Right lobe of liver (tissue), 4 donors: Measurements from ENCODE around the gene BBS2.
"Not testable (repeated sequence)": the region's sequence is repeated elsewhere in the genome, so short reads cannot be mapped to it uniquely, and the experiment has no call there.

Experiments used
- POLR2A ChIP-seq: fragments of 450-650 bp; IDR thresholded peaks from one replicate; pipeline ENCODE4 v1.6.1; 2017; ENCODE audit warnings: antibody characterized with exemption, mild to moderate bottlenecking
- TF ChIP-seq, protein P1 (sequence below), 4 donors: fragments of 200-600 bp in 3 of 4; fragments of 450-650 bp in 1 of 4; IDR thresholded peaks; one replicate each; pipeline versions ENCODE4 v1.5.1 to v1.8.0; 2016 to 2022; ENCODE audit warnings: antibody characterized with exemption in 4 of 4, mild to moderate bottlenecking in 2 of 4
- donor health status: DM: no; HTN: no; CAD: no.
- donor health status: DM: no; HTN: no; CAD: no.
- donor health status: DM: no; HTN: yes; CAD: no.

DNA sequence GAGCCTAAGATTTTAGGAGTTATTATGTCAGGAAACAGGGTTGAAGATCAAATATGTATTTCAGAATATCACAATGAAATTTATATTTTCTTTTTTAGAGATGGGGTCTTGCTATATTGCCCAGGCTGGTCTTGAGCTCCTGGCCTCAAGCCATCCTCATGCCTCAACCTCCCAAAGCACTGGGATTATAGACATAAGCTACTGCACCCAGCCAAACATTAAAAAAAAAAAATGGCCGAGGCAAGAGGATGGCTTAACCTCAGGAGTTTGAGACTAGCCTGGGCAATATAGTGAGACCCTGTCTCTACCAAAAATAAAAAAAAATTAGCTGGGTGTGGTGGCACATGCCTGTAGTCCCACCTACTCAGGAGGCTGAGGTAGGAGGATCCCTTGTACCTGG, 31.0 kb downstream of the BBS2 start:
- TF ChIP-seq, protein P1, sequence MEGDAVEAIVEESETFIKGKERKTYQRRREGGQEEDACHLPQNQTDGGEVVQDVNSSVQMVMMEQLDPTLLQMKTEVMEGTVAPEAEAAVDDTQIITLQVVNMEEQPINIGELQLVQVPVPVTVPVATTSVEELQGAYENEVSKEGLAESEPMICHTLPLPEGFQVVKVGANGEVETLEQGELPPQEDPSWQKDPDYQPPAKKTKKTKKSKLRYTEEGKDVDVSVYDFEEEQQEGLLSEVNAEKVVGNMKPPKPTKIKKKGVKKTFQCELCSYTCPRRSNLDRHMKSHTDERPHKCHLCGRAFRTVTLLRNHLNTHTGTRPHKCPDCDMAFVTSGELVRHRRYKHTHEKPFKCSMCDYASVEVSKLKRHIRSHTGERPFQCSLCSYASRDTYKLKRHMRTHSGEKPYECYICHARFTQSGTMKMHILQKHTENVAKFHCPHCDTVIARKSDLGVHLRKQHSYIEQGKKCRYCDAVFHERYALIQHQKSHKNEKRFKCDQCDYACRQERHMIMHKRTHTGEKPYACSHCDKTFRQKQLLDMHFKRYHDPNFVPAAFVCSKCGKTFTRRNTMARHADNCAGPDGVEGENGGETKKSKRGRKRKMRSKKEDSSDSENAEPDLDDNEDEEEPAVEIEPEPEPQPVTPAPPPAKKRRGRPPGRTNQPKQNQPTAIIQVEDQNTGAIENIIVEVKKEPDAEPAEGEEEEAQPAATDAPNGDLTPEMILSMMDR (IDR thresholded peaks at IDR 0.05), result not testable (repeated sequence)
- not testable (repeated sequence) for TF ChIP-seq POLR2A
